Thyroid gland (tissue), 4 donors: ENCODE results near the gene PTPRG.

Experiments
- POLR2A ChIP-seq, 2 donors: fragments of 450-650 bp; IDR thresholded peaks; one replicate each; pipeline ENCODE4 v1.6.1; 2017; ENCODE audit warnings: antibody characterized with exemption in 2 of 2, mild to moderate bottlenecking in 2 of 2, moderate library complexity in 1 of 2
- TF ChIP-seq, protein P1 (sequence below), 6 experiments: fragments of 200-600 bp in 3 of 6; fragments of 450-650 bp in 3 of 6; sonication (generic) in 3 of 6; IDR thresholded peaks; one replicate each; pipeline ENCODE4 v1.5.1; 2016 to 2019; ENCODE audit warnings: antibody characterized with exemption in 6 of 6, mild to moderate bottlenecking in 2 of 6, inconsistent platforms in 1 of 6, moderate library complexity in 1 of 6

DNA sequence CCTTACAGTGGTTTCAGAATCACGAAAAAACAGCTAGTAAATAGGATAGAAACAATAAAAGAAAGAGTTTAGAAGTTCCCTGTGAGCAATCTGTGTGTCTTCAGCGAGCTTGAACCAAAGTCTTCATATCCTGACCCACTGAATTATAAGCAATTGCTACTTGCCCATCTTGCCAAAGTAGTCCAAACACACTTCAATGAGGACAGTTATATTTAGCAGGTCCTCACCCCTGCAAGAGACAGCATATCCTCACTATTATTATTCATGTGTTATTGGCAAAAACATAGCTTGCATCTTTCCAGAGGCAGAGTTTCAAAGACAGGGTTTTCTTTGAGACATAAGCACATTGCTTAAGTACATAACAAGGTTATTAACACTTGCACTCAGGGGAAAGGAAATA, 734.2 kb downstream of the PTPRG start:
- TF ChIP-seq, protein P1, sequence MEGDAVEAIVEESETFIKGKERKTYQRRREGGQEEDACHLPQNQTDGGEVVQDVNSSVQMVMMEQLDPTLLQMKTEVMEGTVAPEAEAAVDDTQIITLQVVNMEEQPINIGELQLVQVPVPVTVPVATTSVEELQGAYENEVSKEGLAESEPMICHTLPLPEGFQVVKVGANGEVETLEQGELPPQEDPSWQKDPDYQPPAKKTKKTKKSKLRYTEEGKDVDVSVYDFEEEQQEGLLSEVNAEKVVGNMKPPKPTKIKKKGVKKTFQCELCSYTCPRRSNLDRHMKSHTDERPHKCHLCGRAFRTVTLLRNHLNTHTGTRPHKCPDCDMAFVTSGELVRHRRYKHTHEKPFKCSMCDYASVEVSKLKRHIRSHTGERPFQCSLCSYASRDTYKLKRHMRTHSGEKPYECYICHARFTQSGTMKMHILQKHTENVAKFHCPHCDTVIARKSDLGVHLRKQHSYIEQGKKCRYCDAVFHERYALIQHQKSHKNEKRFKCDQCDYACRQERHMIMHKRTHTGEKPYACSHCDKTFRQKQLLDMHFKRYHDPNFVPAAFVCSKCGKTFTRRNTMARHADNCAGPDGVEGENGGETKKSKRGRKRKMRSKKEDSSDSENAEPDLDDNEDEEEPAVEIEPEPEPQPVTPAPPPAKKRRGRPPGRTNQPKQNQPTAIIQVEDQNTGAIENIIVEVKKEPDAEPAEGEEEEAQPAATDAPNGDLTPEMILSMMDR (IDR thresholded peaks at IDR 0.05), result no peak
- no peak for TF ChIP-seq POLR2A (IDR thresholded peaks at IDR 0.05)
